HepG2 (cell line): ENCODE measurements around the gene ETF1. TPM values are rescaled to one million over a fixed set of nuclear protein-coding genes. Genes with fewer than 3 reads are reported as not detected.

Experiments
- ATF4 ChIP-seq, 2 experiments: fragments of 450-650 bp in 1 of 2; sonication (generic) in 1 of 2; formaldehyde crosslinking; IDR thresholded peaks; 2 replicates each; pipeline versions ENCODE4 v1.5.0 to v1.8.0; 2020 to 2022; ENCODE audit warnings: mild to moderate bottlenecking in 1 of 2, missing genetic modification reagents in 1 of 2
- FOXC1 ChIP-seq: sonication (generic); formaldehyde crosslinking; IDR thresholded peaks from 2 replicates; pipeline ENCODE4 v1.8.0; 2022; ENCODE audit warnings: mild to moderate bottlenecking, missing genetic modification reagents, borderline replicate concordance
- HMG20B ChIP-seq: conservative IDR thresholded peaks from 2 replicates; pipeline ENCODE4 v1.6.1; 2016; ENCODE audit warnings: missing genetic modification reagents, missing compliant biosample characterization
- HMGA1 ChIP-seq: sonication (generic); formaldehyde crosslinking; conservative IDR thresholded peaks from 2 replicates; pipeline ENCODE4 v1.4.0; 2020; ENCODE audit warnings: missing genetic modification reagents
- KAT2B ChIP-seq: fragments of 150-350 bp; IDR thresholded peaks from 2 replicates; pipeline ENCODE4 v1.6.1; 2014; ENCODE audit warnings: low read depth, low read length, borderline replicate concordance
- MAFF ChIP-seq: IDR thresholded peaks from 2 replicates; pipeline ENCODE4 v1.6.1; 2011; ENCODE audit warnings: low read depth, low read length, improper control_type of control experiment
- MIER2 ChIP-seq: IDR thresholded peaks from 2 replicates; pipeline ENCODE4 v1.6.1; 2016; ENCODE audit warnings: missing biosample characterization, missing genetic modification reagents
- NFE2L2 ChIP-seq: fragments of 150-350 bp; IDR thresholded peaks from 2 replicates; pipeline ENCODE4 v1.6.1; 2014; ENCODE audit warnings: low read length
- NFYB ChIP-seq: sonication (generic); formaldehyde crosslinking; IDR thresholded peaks from 2 replicates; pipeline ENCODE4 v1.4.0; 2020; ENCODE audit warnings: missing genetic modification reagents
- NKX3-1 ChIP-seq: sonication (generic); formaldehyde crosslinking; IDR thresholded peaks from 2 replicates; pipeline ENCODE4 v1.5.0; 2020; ENCODE audit warnings: missing genetic modification reagents
- RCOR2 ChIP-seq: IDR thresholded peaks from 2 replicates; pipeline ENCODE4 v1.6.1; 2016; ENCODE audit warnings: missing biosample characterization, missing genetic modification reagents
- RFXAP ChIP-seq: sonication (generic); formaldehyde crosslinking; IDR thresholded peaks from 2 replicates; pipeline ENCODE4 v1.4.0; 2020; ENCODE audit warnings: missing genetic modification reagents, borderline replicate concordance
- SKI ChIP-seq: fragments of 450-650 bp; IDR thresholded peaks from one replicate; pipeline ENCODE4 v1.6.1; 2018; ENCODE audit warnings: mild to moderate bottlenecking; ENCODE audit not compliant: partially characterized antibody
- SNRNP70 ChIP-seq: fragments of 200-400 bp; formaldehyde crosslinking; IDR thresholded peaks from 2 replicates; pipeline ENCODE4 v1.6.1; 2017; ENCODE audit warnings: mild to moderate bottlenecking, low read depth, low read length, moderate library complexity
- THAP11 ChIP-seq: IDR thresholded peaks from 2 replicates; pipeline ENCODE4 v1.6.1; 2016; ENCODE audit warnings: missing biosample characterization, missing genetic modification reagents
- ZBTB34 ChIP-seq: sonication (generic); formaldehyde crosslinking; IDR thresholded peaks from 2 replicates; pipeline ENCODE4 v1.8.0; 2022; ENCODE audit warnings: mild to moderate bottlenecking, missing genetic modification reagents
- ZFP41 ChIP-seq: sonication (generic); formaldehyde crosslinking; IDR thresholded peaks from 2 replicates; pipeline ENCODE4 v1.4.0; 2020; ENCODE audit warnings: mild to moderate bottlenecking, missing genetic modification reagents, borderline replicate concordance
- ZMYM2 ChIP-seq: sonication (generic); formaldehyde crosslinking; IDR thresholded peaks from 2 replicates; pipeline ENCODE4 v1.8.0; 2022; ENCODE audit warnings: mild to moderate bottlenecking, missing genetic modification reagents
- ZNF281 ChIP-seq: sonication (generic); formaldehyde crosslinking; IDR thresholded peaks from 2 replicates; pipeline ENCODE4 v1.4.0; 2020; ENCODE audit warnings: missing genetic modification reagents, borderline replicate concordance
- ZNF34 ChIP-seq: sonication (generic); formaldehyde crosslinking; IDR thresholded peaks from 2 replicates; pipeline ENCODE4 v1.4.0; 2020; ENCODE audit warnings: mild to moderate bottlenecking, missing genetic modification reagents, borderline replicate concordance
- ZNF343 ChIP-seq: sonication (generic); formaldehyde crosslinking; IDR thresholded peaks from 2 replicates; pipeline ENCODE4 v1.4.0; 2020; ENCODE audit warnings: mild to moderate bottlenecking, missing genetic modification reagents
- ZNF569 ChIP-seq: sonication (generic); formaldehyde crosslinking; IDR thresholded peaks from 2 replicates; pipeline ENCODE4 v1.5.0; 2020; ENCODE audit warnings: mild to moderate bottlenecking, missing genetic modification reagents, moderate library complexity, borderline replicate concordance
- ZNF644 ChIP-seq: IDR thresholded peaks from 2 replicates; pipeline ENCODE4 v1.6.1; 2016; ENCODE audit warnings: low read depth
- ZNF670 ChIP-seq: sonication (generic); formaldehyde crosslinking; IDR thresholded peaks from 2 replicates; pipeline ENCODE4 v1.8.0; 2022; ENCODE audit warnings: mild to moderate bottlenecking, missing genetic modification reagents, borderline replicate concordance
- ZNF891 ChIP-seq: sonication (generic); formaldehyde crosslinking; IDR thresholded peaks from 2 replicates; pipeline ENCODE4 v1.5.0; 2020; ENCODE audit warnings: mild to moderate bottlenecking, missing genetic modification reagents
- ZSCAN20 ChIP-seq: sonication (generic); formaldehyde crosslinking; IDR thresholded peaks from 2 replicates; pipeline ENCODE4 v1.4.0; 2020; ENCODE audit warnings: missing genetic modification reagents, mild to moderate bottlenecking, borderline replicate concordance
- polyA plus RNA-seq, 8 experiments: library from polyadenylated mRNA; depleted of rRNA in 3 of 8; stranded (reverse) in 7 of 8; unstranded in 1 of 8; fragments of >200 nt; fragmentation: Illumina TruSeq in 4 of 8; extraction: Trizol in 4 of 8; gene quantifications; 2 replicates each; pipeline versions ENCODE4 v1.2.1 to v1.2.3, GENCODE V29; 2011 to 2016; ENCODE audit warnings: low read depth in 4 of 8, missing spikeins in 1 of 8, mixed read lengths in 1 of 8; ENCODE audit not compliant: insufficient read depth in 1 of 8
- total RNA-seq, 5 experiments: library from RNA; depleted of rRNA; stranded (reverse); fragments of >200 nt; fragmentation: Illumina TruSeq; extraction: Trizol; gene quantifications; 2 replicates each; pipeline ENCODE4 v1.2.3, GENCODE V29; 2016; ENCODE audit warnings: low read depth in 1 of 5

Gene ETF1
- total and polyA plus RNA-seq, 2 of the 13 experiments (the other 11 are each of a cell fraction or from before 2014, with no cell fraction given) = 52.1 to 184 TPM

- TF ChIP-seq HMGA1 (no peak), NFYB (CRISPR knock-in tag) (no peak), ZNF343 (CRISPR knock-in tag) (0 out of 2 replicates have a peak, but pooled peaks have one; percentile 59), ZFP41 (no peak), ZBTB34 (CRISPR knock-in tag) (no peak), ZNF569 (CRISPR knock-in tag) (no peak), RCOR2 (CRISPR knock-in tag) (peak; percentile 49; the same call in 1 of the 2 replicates), ZSCAN20 (CRISPR knock-in tag) (no peak), ATF4 (CRISPR knock-in tag; IDR thresholded peaks at IDR 0.05) (0 out of 4 replicates have a peak, but pooled peaks of 1 of the 2 experiments have one; percentile 17), ZNF644 (CRISPR knock-in tag) (no peak), NKX3-1 (CRISPR knock-in tag) (no peak), MIER2 (CRISPR knock-in tag) (no peak), SNRNP70 (no peak), ZNF34 (CRISPR knock-in tag) (no peak), SKI (peak; percentile 49), ZMYM2 (CRISPR knock-in tag) (no peak), ZNF891 (CRISPR knock-in tag) (no peak), FOXC1 (CRISPR knock-in tag) (0 out of 2 replicates have a peak, but pooled peaks have one; percentile 47), THAP11 (CRISPR knock-in tag) (peak; percentile 66; the same call in 1 of the 2 replicates), HMG20B (CRISPR knock-in tag) (no peak), ZNF281 (CRISPR knock-in tag) (no peak), ZNF670 (CRISPR knock-in tag) (no peak; the same call in none of the 2 replicates), MAFF (no peak), RFXAP (no peak), KAT2B (no peak), NFE2L2 (no peak)
Observed at GRCh38 chr5:138464008-138464387, 79.0 kb downstream of the ETF1 start (continued).
